NB4 (cell line): ENCODE results near the gene CSMD2.
"Not testable (repeated sequence)": the region's sequence is repeated elsewhere in the genome, so short reads cannot be mapped to it uniquely, and the experiment has no call there.

Experiments
- DNase-seq: peaks from one replicate; pipeline ENCODE4 v3.0.0; 2010; ENCODE audit warnings: low read depth
- H3K4me3 ChIP-seq: one replicate; pipeline ENCODE4 v1.5.1; 2011; ENCODE audit warnings: mild to moderate bottlenecking, low read depth, low read length, moderate library complexity
- CTCF ChIP-seq: IDR thresholded peaks from one replicate; pipeline ENCODE4 v1.5.1; 2012; ENCODE audit warnings: low read depth, low read length
- MAX ChIP-seq: IDR thresholded peaks from 2 replicates; pipeline ENCODE4 v1.6.1; 2011; ENCODE audit warnings: low read depth, low read length
- MYC ChIP-seq: IDR thresholded peaks from 2 replicates; pipeline ENCODE4 v1.6.1; 2011; ENCODE audit warnings: low read depth, low read length
- POLR2A ChIP-seq: IDR thresholded peaks from 2 replicates; pipeline ENCODE4 v1.6.1; 2011; ENCODE audit warnings: mild to moderate bottlenecking; ENCODE audit not compliant: insufficient read length; ENCODE audit errors: extremely low read depth

CSMD2 gene

GRCh38 chr1:33516891-33517567 lies 648.0 kb downstream of the CSMD2 start:
- no peak for DNase-seq
- no peak for TF ChIP-seq CTCF
- no peak for TF ChIP-seq POLR2A
- TF ChIP-seq MYC, result no peak
- TF ChIP-seq MAX, result no peak
- no peak overlapping the region for H3K4me3 ChIP-seq

GRCh38 chr1:33516428-33516827 lies 648.6 kb downstream of the CSMD2 start:
- DNase-seq, result no peak
- TF ChIP-seq POLR2A (no peak), MYC (no peak), CTCF (no peak)
- H3K4me3 ChIP-seq, result no peak overlapping the region

- H3K4me3 ChIP-seq, result no peak overlapping the region
- DNase-seq, result no peak
- TF ChIP-seq MAX, result no peak
- no peak for TF ChIP-seq CTCF
- TF ChIP-seq MYC, result no peak
- TF ChIP-seq POLR2A, result no peak
These were observed 649.4 kb downstream of the CSMD2 start for GRCh38 chr1:33515607-33516006.

GRCh38 chr1:33515112-33515511 lies 649.9 kb downstream of the CSMD2 start:
- no peak for DNase-seq
- H3K4me3 ChIP-seq, result no peak overlapping the region
- TF ChIP-seq POLR2A (no peak), MAX (no peak), MYC (no peak), CTCF (no peak)

GRCh38 chr1:33512226-33513011 lies 652.6 kb downstream of the CSMD2 start:
- TF ChIP-seq CTCF (no peak), POLR2A (no peak), MAX (no peak), MYC (no peak)
- no peak for DNase-seq

GRCh38 chr1:33509276-33509675 lies 655.8 kb downstream of the CSMD2 start:
- not testable (repeated sequence) for DNase-seq, H3K4me3 ChIP-seq

More at GRCh38 chr1:33512226-33513011, 652.6 kb downstream of the CSMD2 start:
- no peak overlapping the region for H3K4me3 ChIP-seq
